ENCODE measurements around the gene SCGB3A1. TPM values are rescaled to one million over a fixed set of nuclear protein-coding genes. Genes with fewer than 3 reads are reported as not detected.

The SCGB3A1 gene
- total RNA-seq, 4 donors from 2014 or later, result 2.6 to 3.5 (median 3.5) TPM; not detected in 1

- WGBS, 2 donors, result 75 to 87% methylated on average over 3 of the region's 3 CpGs
Observed at GRCh38 chr5:180548563-180548962, 42.7 kb downstream of the SCGB3A1 start.

GRCh38 chr5:180545248-180545647, 46.1 kb downstream of the SCGB3A1 start:
- no peak overlapping the region for H3K4me3 ChIP-seq (ENCODE audit: low read depth, poor library complexity, severe bottlenecking)
- TF ChIP-seq POLR2A (IDR thresholded peaks at IDR 0.05), result no peak
- TF ChIP-seq, protein P1, sequence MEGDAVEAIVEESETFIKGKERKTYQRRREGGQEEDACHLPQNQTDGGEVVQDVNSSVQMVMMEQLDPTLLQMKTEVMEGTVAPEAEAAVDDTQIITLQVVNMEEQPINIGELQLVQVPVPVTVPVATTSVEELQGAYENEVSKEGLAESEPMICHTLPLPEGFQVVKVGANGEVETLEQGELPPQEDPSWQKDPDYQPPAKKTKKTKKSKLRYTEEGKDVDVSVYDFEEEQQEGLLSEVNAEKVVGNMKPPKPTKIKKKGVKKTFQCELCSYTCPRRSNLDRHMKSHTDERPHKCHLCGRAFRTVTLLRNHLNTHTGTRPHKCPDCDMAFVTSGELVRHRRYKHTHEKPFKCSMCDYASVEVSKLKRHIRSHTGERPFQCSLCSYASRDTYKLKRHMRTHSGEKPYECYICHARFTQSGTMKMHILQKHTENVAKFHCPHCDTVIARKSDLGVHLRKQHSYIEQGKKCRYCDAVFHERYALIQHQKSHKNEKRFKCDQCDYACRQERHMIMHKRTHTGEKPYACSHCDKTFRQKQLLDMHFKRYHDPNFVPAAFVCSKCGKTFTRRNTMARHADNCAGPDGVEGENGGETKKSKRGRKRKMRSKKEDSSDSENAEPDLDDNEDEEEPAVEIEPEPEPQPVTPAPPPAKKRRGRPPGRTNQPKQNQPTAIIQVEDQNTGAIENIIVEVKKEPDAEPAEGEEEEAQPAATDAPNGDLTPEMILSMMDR (IDR thresholded peaks at IDR 0.05), result no peak
- DNase-seq (ENCODE audit: low spot score in 2 of 2), result no peak
- WGBS, 2 donors, result 94 to 100% methylated on average over 3 of the region's 3 CpGs
- intact Hi-C loops (cut with DNase I; ENCODE audit: low total_unique reads), result no loop called here

More at GRCh38 chr5:180548563-180548962, 42.7 kb downstream of the SCGB3A1 start:
- DNase-seq (ENCODE audit: low spot score in 2 of 2), result no peak
- no peak overlapping the region for H3K4me3 ChIP-seq (ENCODE audit: low read depth, poor library complexity, severe bottlenecking)
- TF ChIP-seq, protein P1 (IDR thresholded peaks at IDR 0.05), result no peak
- no peak for TF ChIP-seq POLR2A (IDR thresholded peaks at IDR 0.05)
- intact Hi-C loops (cut with DNase I; ENCODE audit: low total_unique reads), result no loop called here

DNA sequence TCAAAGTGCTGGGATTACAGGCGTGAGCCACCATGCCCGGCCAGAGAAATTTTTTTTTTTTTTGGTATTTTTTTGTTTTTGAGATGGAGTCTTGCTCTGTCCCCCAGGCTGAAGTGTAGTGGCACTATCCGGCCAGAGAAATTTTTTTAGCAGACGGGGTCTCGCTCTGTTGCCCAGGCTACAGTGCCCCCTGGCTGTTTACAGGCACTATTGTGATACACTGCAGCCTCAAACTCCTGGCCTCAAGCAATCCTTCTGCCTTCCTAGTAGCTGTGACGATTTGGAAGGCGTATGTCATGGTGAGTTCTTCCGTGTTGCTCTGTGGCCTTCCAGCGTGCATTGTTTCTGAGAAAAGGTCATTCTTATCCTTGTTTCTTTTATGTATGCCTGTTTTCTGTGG, 49.6 kb downstream of the SCGB3A1 start:
- H3K4me3 ChIP-seq (ENCODE audit: low read depth, poor library complexity, severe bottlenecking), result no peak overlapping the region
- intact Hi-C loops (cut with DNase I; ENCODE audit: low total_unique reads), result no loop called here
- WGBS, 2 donors, result 93 to 97% methylated on average over 9 of the region's 9 CpGs
- TF ChIP-seq POLR2A (IDR thresholded peaks at IDR 0.05), result no peak
- TF ChIP-seq, protein P1 (IDR thresholded peaks at IDR 0.05), result no peak
- DNase-seq (ENCODE audit: low spot score in 2 of 2), result no peak

Other genes starting within 250 kb of the SCGB3A1 start
- gene GFPT2, start 238.2 kb downstream of the SCGB3A1 start, total RNA-seq, result 1 to 10 TPM; 2.5 to 8.4 (median 3.8) TPM
- 10 to 100 TPM in 3 of 4 donors, 1 to 10 TPM in 1; 8.9 to 12.2 (median 11.2) TPM for gene CNOT6, start 97.1 kb downstream of the SCGB3A1 start, total RNA-seq
- 10 to 100 TPM in 1 of 4 donors, 1 to 10 TPM in 3; 2.1 to 11.6 (median 4.0) TPM for gene FLT4, start 58.1 kb upstream of the SCGB3A1 start, total RNA-seq
- not detected for gene OR2Y1, start 148.6 kb upstream of the SCGB3A1 start, total RNA-seq
- 100 to 1,000 TPM; 121 to 154 (median 138) TPM for gene MGAT1, start 211.3 kb upstream of the SCGB3A1 start, total RNA-seq